Measurements from ENCODE around the gene SEMA4C.
A peak's percentile ranks its signal among the peaks of the same experiment; 100 is the strongest.
"Not testable (repeated sequence)": the region's sequence is repeated elsewhere in the genome, so short reads cannot be mapped to it uniquely, and the experiment has no call there.

The SEMA4C gene

DNA sequence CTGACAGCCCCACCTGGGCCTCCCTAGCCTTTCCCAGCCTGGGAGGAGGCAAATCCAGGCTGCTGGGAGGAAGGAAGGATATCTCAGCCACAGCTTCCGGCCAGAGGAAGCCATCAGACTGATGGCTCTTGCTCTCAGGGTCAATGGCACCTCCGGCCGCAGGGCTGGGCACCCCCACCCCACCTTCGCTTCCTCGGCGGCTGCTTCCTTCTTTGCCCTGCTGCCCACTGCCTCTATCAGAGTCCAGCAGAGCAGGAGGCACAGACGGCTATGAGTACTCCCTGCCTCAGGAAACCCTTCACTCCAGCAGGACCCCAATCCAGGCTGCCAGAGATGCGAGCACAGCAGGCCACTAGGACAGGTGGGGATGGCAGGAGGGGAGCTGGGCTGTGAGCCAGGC lies 3.3 kb downstream of the SEMA4C start:
- Histone ChIP-seq H3K27me3 (ENCODE audit: control insufficient read depth in 5 of 5, insufficient read depth in 4 of 5, low read length in 5 of 5) (no peaks in the 10 kb centered on the region), H3K4me3 (ENCODE audit: low read depth in 1 of 5, low read length in 5 of 5) (peak overlapping the region in 2 of 5 donors; percentile 62 to 80), H3K36me3 (ENCODE audit: control insufficient read depth in 5 of 5, insufficient read depth in 5 of 5, low read length in 5 of 5) (peaks cover 0 to 47% (median 44%) of the 10 kb centered on the region in 5 donors), H3K9ac (ENCODE audit: low read length in 5 of 5) (peak overlapping the region in 1 of 5 donors; percentile 30), H3K4me1 (ENCODE audit: control insufficient read depth in 5 of 5, insufficient read depth in 5 of 5, low read length in 5 of 5) (peaks cover 7 to 51% (median 35%) of the 10 kb centered on the region in 5 donors), H3K9me3 (ENCODE audit: control insufficient read depth in 5 of 5, low read length in 5 of 5) (no peaks in the 10 kb centered on the region), H3K27ac (ENCODE audit: low read depth, low read length) (peak overlapping the region; percentile 77)

DNA sequence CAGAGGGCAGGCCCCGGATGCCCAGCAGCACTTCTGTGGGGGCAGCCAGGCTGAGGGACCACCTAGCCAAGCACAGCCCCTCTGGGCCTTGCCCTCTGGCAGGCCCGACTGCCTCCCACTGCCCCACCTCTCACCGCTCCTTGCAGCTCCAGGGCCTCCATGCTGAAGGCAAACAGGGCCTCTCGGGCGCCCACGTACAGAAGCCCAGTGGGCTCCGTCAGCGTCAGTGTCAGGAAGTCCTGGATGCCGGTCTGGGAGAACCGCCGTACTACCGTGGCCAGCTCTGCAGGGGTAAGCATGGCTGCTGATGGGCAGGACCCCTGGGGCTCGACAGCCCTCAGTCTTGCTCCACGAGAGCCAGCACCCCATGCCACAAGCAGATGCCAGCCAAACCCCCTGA lies 3.7 kb downstream of the SEMA4C start:
- H3K4me3 ChIP-seq (ENCODE audit: low read depth in 1 of 5, low read length in 5 of 5), result peak overlapping the region in 1 of 5 donors; percentile 80
- H3K36me3 ChIP-seq (ENCODE audit: control insufficient read depth in 5 of 5, insufficient read depth in 5 of 5, low read length in 5 of 5), result peaks cover 0 to 51% (median 49%) of the 10 kb centered on the region in 5 donors
- no peaks in the 10 kb centered on the region for H3K27me3 ChIP-seq (ENCODE audit: control insufficient read depth in 5 of 5, insufficient read depth in 4 of 5, low read length in 5 of 5)
- H3K4me1 ChIP-seq (ENCODE audit: control insufficient read depth in 5 of 5, insufficient read depth in 5 of 5, low read length in 5 of 5), result peaks cover 7 to 50% (median 35%) of the 10 kb centered on the region in 5 donors
- H3K27ac ChIP-seq (ENCODE audit: low read depth, low read length), result no peak overlapping the region
- H3K9ac ChIP-seq (ENCODE audit: low read length in 5 of 5), result peak overlapping the region in 1 of 5 donors; percentile 20
- no peaks in the 10 kb centered on the region for H3K9me3 ChIP-seq (ENCODE audit: control insufficient read depth in 5 of 5, low read length in 5 of 5)

DNA sequence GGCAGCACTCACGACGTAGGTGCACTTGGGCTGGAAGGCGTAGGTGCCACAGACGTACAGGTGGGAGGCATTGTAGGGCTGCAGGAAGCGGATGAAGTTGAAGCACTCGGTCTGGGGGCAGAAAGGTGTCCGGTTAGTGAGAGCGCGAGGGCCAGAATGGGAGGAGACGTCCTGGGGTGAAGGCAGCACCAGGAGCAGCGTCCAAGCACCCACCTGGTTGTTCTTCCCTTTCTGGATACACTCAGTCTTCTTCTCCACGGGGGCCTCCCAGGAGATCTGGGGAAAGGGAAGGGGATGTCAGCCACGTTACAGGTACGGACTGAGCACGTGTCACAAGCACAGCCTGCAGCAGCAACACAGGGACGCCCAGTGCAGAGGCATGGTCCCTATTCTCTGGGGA lies 4.2 kb downstream of the SEMA4C start:
- H3K9me3 ChIP-seq (ENCODE audit: control insufficient read depth in 5 of 5, low read length in 5 of 5), result no peaks in the 10 kb centered on the region
- H3K9ac ChIP-seq (ENCODE audit: low read length in 5 of 5), result no peak overlapping the region
- H3K27me3 ChIP-seq (ENCODE audit: control insufficient read depth in 5 of 5, insufficient read depth in 4 of 5, low read length in 5 of 5), result no peaks in the 10 kb centered on the region
- peaks cover 7 to 45% (median 31%) of the 10 kb centered on the region in 5 donors for H3K4me1 ChIP-seq (ENCODE audit: control insufficient read depth in 5 of 5, insufficient read depth in 5 of 5, low read length in 5 of 5)
- H3K27ac ChIP-seq (ENCODE audit: low read depth, low read length), result no peak overlapping the region
- H3K4me3 ChIP-seq (ENCODE audit: low read depth in 1 of 5, low read length in 5 of 5), result no peak overlapping the region
- peaks cover 0 to 55% (median 54%) of the 10 kb centered on the region in 5 donors for H3K36me3 ChIP-seq (ENCODE audit: control insufficient read depth in 5 of 5, insufficient read depth in 5 of 5, low read length in 5 of 5)

DNA sequence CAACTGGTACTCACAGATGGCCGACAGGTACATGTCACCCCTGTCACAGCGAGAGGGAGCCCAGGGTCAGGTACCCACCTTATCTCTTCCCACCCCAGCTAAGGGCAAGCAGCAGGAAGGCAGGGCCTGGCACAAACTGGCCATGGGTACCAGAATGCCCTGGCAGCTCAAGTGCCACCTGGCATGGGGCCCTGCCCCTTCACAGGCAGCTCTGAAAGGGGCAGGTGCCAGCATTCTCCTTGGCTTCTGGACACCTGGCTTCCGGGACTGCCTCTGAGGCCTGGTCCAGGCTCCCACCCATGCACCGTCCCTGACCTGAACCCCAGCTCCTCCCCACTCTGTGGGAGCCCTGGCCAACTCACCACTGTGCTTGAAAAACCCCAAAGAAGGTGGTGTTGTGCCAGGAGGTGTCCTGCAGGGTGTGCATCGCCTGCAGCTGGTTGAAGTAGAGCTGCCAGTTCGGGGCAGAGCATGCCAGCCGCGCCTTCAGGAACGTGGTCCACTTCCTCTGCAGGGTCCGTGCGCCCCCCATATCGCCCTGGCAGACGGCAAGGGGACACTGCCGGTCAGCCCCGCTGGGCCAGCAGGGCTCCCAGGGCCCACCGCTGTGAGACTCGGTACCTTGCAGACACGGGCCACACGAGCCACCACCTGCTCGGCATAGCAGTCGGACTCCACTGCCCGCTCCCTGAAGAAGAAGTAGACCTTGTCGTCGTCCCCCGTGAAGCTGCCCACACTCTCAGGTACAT lies 5.4 kb downstream of the SEMA4C start:
- no peak overlapping the region for H3K27ac ChIP-seq (ENCODE audit: low read depth, low read length)
- H3K9ac ChIP-seq (ENCODE audit: low read length in 5 of 5), result no peak overlapping the region
- H3K4me3 ChIP-seq (ENCODE audit: low read depth in 1 of 5, low read length in 5 of 5), result no peak overlapping the region
- H3K9me3 ChIP-seq (ENCODE audit: control insufficient read depth in 5 of 5, low read length in 5 of 5), result no peaks in the 10 kb centered on the region
- H3K36me3 ChIP-seq (ENCODE audit: control insufficient read depth in 5 of 5, insufficient read depth in 5 of 5, low read length in 5 of 5), result peaks cover 0 to 61% (median 59%) of the 10 kb centered on the region in 5 donors
- peaks cover 8 to 44% (median 28%) of the 10 kb centered on the region in 5 donors for H3K4me1 ChIP-seq (ENCODE audit: control insufficient read depth in 5 of 5, insufficient read depth in 5 of 5, low read length in 5 of 5)
- no peaks in the 10 kb centered on the region for H3K27me3 ChIP-seq (ENCODE audit: control insufficient read depth in 5 of 5, insufficient read depth in 4 of 5, low read length in 5 of 5)

DNA sequence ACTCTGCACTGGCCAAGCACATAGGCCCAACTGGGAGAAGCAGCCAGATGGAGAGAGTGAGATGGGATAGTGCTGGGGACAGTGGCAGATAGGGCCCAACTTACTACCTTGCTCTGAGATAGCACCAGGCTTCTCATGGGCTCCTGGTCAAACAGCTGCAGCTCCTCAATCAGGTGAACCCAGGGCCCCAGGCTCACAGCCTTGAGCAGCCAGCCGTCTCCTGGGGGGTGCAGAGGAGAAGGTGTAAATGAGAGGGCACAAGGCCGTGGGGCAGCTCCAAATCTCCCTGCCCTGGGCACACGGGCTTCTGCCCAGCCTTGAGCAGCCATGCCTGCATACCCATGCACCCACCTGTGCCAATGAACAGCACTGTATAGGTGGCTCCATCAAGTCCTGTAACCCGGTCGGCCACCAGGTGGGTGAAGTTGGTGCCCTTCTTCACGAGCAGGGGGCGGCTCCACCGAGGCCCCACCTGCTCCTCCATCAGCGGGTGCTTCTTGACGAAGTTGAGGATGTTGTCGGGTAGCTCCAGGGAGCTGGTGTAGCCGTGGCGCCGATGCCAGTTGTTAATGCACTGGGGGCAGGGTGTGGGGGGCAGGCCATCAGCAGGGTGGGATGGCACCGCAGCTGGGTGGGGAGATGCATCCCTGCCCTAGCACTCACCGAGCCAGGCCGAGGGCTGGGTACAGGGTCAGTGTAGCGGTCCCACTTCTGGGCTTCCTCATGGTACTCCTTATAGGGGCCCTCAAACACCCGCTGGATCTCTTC lies 6.1 kb downstream of the SEMA4C start:
- H3K4me1 ChIP-seq (ENCODE audit: control insufficient read depth in 5 of 5, insufficient read depth in 5 of 5, low read length in 5 of 5), result peaks cover 11 to 48% (median 35%) of the 10 kb centered on the region in 5 donors
- no peak overlapping the region for H3K27ac ChIP-seq (ENCODE audit: low read depth, low read length)
- no peaks in the 10 kb centered on the region for H3K9me3 ChIP-seq (ENCODE audit: control insufficient read depth in 5 of 5, low read length in 5 of 5)
- no peak overlapping the region for H3K9ac ChIP-seq (ENCODE audit: low read length in 5 of 5)
- no peak overlapping the region for H3K4me3 ChIP-seq (ENCODE audit: low read depth in 1 of 5, low read length in 5 of 5)
- H3K27me3 ChIP-seq (ENCODE audit: control insufficient read depth in 5 of 5, insufficient read depth in 4 of 5, low read length in 5 of 5), result peaks cover 0 to 3% (median 0%) of the 10 kb centered on the region in 5 donors
- peaks cover 0 to 61% (median 59%) of the 10 kb centered on the region in 5 donors for H3K36me3 ChIP-seq (ENCODE audit: control insufficient read depth in 5 of 5, insufficient read depth in 5 of 5, low read length in 5 of 5)

DNA sequence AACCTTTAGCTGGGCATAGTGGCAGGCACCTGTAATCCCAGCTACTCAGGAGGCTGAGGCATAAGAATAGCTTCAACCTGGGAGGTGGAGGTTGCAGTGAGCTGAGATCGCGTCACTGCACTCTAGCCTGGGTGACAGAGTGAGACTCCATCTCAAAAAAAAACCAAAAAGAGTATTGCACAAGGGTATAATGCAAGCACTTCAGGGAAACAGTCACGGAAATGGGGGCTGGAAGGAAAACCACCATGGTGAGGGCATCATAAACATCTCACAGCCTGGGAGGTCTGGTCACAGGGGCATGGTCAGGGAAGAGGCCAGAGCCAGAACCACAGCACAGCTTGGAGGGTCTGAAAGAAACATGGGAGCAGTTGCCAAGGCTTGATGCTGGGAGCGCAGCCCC lies 6.8 kb downstream of the SEMA4C start:
- not testable (repeated sequence) for H3K27me3 ChIP-seq (ENCODE audit: control insufficient read depth in 5 of 5, insufficient read depth in 4 of 5, low read length in 5 of 5); H3K9ac ChIP-seq (ENCODE audit: low read length in 5 of 5); H3K9me3 ChIP-seq (ENCODE audit: control insufficient read depth in 5 of 5, low read length in 5 of 5); H3K27ac ChIP-seq (ENCODE audit: low read depth, low read length); H3K4me3 ChIP-seq (ENCODE audit: low read depth in 1 of 5, low read length in 5 of 5)
- H3K4me1 ChIP-seq (ENCODE audit: control insufficient read depth in 5 of 5, insufficient read depth in 5 of 5, low read length in 5 of 5), result peaks cover 11 to 48% (median 38%) of the 10 kb centered on the region in 5 donors
- peaks cover 0 to 61% (median 59%) of the 10 kb centered on the region in 5 donors for H3K36me3 ChIP-seq (ENCODE audit: control insufficient read depth in 5 of 5, insufficient read depth in 5 of 5, low read length in 5 of 5)

DNA sequence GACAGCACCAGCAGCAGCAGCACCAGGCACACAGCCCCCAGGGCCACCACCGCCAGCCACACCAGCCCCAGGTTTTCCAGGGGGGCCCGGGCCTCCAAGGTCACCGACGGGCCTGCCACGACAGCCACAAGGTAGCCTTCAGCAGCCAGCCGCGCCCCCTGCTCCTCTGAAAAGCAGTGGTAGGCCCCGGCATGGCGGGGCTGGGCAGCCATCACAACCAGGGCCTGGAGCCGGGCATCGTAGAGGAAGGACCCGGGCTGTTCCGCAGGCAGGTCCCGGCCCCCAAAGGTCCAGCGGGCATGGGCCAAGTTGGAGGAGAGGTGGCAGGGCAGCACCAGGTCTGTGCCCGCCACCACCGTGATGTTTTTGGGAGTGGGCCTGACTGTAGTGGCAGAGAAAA lies 8.8 kb downstream of the SEMA4C start:
- peaks cover 0 to 3% (median 0%) of the 10 kb centered on the region in 5 donors for H3K27me3 ChIP-seq (ENCODE audit: control insufficient read depth in 5 of 5, insufficient read depth in 4 of 5, low read length in 5 of 5)
- H3K27ac ChIP-seq (ENCODE audit: low read depth, low read length), result no peak overlapping the region
- H3K9me3 ChIP-seq (ENCODE audit: control insufficient read depth in 5 of 5, low read length in 5 of 5), result no peaks in the 10 kb centered on the region
- no peak overlapping the region for H3K4me3 ChIP-seq (ENCODE audit: low read depth in 1 of 5, low read length in 5 of 5)
- peaks cover 8 to 43% (median 32%) of the 10 kb centered on the region in 5 donors for H3K4me1 ChIP-seq (ENCODE audit: control insufficient read depth in 5 of 5, insufficient read depth in 5 of 5, low read length in 5 of 5)
- H3K36me3 ChIP-seq (ENCODE audit: control insufficient read depth in 5 of 5, insufficient read depth in 5 of 5, low read length in 5 of 5), result peaks cover 0 to 58% (median 52%) of the 10 kb centered on the region in 5 donors
- no peak overlapping the region for H3K9ac ChIP-seq (ENCODE audit: low read length in 5 of 5)

DNA sequence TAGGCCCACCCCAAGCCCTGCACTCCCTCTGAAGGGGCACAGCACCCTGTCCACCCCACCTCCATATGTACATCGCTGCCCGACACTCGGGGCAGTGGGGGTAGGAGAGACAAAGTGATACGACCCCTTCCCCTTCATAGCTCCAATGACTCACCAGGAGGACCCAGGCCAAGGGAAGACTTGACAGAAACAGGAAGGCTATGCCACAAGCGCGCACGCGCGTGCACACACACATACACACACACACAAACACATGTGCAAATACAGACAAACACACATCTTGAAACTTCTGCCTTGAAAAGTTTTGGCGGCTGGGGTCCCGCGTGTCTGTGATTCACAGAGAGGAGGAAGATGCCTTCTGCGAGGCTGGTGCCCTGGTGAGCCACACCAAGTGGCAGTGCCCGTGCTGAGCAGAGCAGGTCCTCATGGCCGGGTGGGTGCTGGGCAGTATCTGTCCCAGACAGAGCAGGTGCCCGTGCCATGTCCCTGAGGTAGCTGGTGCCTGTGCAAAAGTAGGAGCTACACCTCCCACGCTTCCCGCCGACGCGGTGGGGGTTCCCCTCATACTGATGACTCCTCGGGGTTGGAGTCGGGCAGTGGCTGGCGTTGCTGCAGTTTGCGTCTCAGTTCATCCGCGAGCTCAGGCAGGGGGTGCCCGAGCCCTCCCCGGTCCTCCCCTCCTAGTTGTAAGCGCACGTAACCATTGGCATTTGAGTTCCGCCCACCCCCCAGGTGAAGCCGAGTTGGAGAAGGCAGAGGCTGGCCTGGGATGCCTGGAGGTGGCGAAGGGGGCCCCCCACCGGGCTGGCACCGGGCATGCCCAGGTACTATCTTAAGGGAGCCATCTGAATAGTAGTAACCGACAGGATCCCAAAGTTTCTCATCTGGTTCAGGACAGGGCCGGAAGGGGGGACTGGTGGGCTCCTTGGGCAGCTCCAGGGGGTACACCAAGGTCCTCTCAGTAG lies 9.5 kb downstream of the SEMA4C start:
- peaks cover 8 to 38% (median 28%) of the 10 kb centered on the region in 5 donors for H3K4me1 ChIP-seq (ENCODE audit: control insufficient read depth in 5 of 5, insufficient read depth in 5 of 5, low read length in 5 of 5)
- H3K27me3 ChIP-seq (ENCODE audit: control insufficient read depth in 5 of 5, insufficient read depth in 4 of 5, low read length in 5 of 5), result peaks cover 0 to 3% (median 0%) of the 10 kb centered on the region in 5 donors
- peaks cover 0 to 51% (median 45%) of the 10 kb centered on the region in 5 donors for H3K36me3 ChIP-seq (ENCODE audit: control insufficient read depth in 5 of 5, insufficient read depth in 5 of 5, low read length in 5 of 5)
- H3K9ac ChIP-seq (ENCODE audit: low read length in 5 of 5), result no peak overlapping the region
- H3K27ac ChIP-seq (ENCODE audit: low read depth, low read length), result no peak overlapping the region
- no peaks in the 10 kb centered on the region for H3K9me3 ChIP-seq (ENCODE audit: control insufficient read depth in 5 of 5, low read length in 5 of 5)
- no peak overlapping the region for H3K4me3 ChIP-seq (ENCODE audit: low read depth in 1 of 5, low read length in 5 of 5)

DNA sequence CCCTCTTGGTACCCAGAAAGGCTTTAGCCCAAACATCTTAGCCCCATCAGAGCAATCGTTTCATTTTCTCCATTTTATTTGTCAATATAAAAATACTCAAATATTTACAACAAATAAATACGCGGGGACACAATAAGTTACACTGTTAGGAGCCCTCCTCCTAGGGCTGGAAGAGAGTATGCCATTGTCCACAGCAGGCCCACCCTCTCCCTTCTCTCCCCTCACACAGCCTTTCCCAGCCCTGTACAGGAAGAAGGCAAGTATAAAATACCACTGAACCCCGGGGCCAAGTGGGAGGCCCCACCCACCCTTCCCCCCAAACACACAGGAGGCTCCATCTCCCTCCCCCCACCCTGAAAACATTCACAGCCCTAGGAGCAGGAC lies 10.2 kb downstream of the SEMA4C start:
- Histone ChIP-seq H3K27ac (ENCODE audit: low read depth, low read length) (peak overlapping the region; percentile 55), H3K36me3 (ENCODE audit: control insufficient read depth in 5 of 5, insufficient read depth in 5 of 5, low read length in 5 of 5) (peaks cover 0 to 44% (median 38%) of the 10 kb centered on the region in 5 donors), H3K4me3 (ENCODE audit: low read depth in 1 of 5, low read length in 5 of 5) (peak overlapping the region in 1 of 5 donors; percentile 19), H3K27me3 (ENCODE audit: control insufficient read depth in 5 of 5, insufficient read depth in 4 of 5, low read length in 5 of 5) (peaks cover 0 to 3% (median 0%) of the 10 kb centered on the region in 5 donors), H3K9ac (ENCODE audit: low read length in 5 of 5) (peak overlapping the region in 1 of 5 donors; percentile 64), H3K4me1 (ENCODE audit: control insufficient read depth in 5 of 5, insufficient read depth in 5 of 5, low read length in 5 of 5) (peaks cover 8 to 38% (median 28%) of the 10 kb centered on the region in 5 donors), H3K9me3 (ENCODE audit: control insufficient read depth in 5 of 5, low read length in 5 of 5) (no peaks in the 10 kb centered on the region)
